Measurements from ENCODE around the gene GREM1.

Gene GREM1

DNA sequence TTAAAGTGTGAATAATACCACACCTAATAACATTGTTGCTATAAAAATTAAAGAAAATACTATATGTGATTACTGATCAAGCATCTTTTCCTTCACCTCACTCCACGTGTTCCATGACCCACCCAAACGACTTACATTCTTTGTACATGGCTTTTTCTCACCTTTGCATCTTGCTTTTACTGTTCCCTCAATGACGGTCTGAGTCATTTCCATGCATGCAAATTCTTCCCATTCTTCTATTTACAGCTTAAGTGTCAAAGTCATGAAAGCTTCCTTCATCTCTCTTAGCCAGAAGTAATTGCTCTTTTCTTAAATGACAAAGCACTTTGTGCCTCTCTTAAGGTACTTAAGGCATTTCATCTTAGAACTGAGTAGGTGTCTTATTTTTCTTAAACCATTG lies 64.0 kb downstream of the GREM1 start:
- no peak for DNase-seq (ENCODE audit: low read depth in 2 of 2, low spot score in 1 of 2)

DNA sequence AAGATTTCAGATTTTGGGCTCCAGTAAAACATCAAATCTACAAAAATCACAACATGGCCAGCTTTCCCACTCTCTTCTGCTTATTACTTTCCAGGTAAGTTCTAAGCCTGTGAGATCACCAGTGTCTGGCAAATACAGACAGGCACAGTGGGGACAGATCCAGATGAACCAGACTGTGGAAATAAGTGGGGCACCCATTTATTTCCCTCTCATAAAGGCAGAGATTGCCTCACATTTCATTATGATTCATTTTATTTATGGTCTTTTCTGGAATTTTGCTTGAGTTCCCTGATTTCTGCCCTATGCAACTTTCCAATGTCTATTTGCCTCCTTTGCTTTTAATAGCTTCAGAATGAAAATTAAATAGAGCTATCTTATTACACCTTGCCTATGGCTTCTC lies 66.8 kb downstream of the GREM1 start:
- no peak for DNase-seq (ENCODE audit: low read depth in 2 of 2, low spot score in 1 of 2)

DNA sequence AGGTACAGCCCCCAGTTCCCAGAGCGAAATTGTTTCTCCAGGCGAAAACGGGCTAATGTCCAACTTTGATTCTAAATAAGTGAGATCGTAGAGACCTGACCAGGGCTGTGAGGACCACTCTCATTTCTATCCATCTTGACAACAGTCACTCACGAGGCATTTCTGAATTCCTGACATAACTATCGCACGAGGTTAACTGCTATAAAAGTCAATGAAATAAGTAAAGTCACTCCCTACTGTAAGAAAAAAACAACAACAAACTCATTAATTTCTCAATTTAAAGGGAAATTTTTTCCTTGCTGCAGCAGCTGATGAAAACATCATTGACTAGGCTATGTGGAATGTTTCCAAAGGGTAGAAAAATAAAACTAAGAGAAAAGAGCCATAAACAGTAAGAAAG lies 69.1 kb downstream of the GREM1 start:
- DNase-seq (ENCODE audit: low read depth in 2 of 2, low spot score in 1 of 2), result no peak

DNA sequence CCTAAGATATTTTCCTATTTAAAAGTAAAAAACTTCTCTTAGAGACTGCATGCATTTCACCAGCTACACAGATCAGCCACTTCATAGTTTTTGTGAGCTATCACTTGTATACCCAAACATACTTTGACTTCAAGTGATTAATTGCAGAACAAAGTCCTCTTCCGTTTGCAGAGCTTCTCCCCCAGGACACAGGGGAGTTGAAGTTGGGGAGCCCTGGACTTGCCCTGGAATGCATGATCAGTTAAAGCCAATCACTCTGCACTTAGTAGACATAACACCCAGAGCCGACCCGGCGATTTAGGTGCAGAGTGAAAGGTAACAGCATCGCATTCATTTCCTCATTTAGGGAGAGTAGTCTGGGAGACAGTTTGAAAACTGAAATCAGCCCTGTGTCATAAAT lies 70.1 kb downstream of the GREM1 start:
- no peak for DNase-seq (ENCODE audit: low read depth in 2 of 2, low spot score in 1 of 2)

DNA sequence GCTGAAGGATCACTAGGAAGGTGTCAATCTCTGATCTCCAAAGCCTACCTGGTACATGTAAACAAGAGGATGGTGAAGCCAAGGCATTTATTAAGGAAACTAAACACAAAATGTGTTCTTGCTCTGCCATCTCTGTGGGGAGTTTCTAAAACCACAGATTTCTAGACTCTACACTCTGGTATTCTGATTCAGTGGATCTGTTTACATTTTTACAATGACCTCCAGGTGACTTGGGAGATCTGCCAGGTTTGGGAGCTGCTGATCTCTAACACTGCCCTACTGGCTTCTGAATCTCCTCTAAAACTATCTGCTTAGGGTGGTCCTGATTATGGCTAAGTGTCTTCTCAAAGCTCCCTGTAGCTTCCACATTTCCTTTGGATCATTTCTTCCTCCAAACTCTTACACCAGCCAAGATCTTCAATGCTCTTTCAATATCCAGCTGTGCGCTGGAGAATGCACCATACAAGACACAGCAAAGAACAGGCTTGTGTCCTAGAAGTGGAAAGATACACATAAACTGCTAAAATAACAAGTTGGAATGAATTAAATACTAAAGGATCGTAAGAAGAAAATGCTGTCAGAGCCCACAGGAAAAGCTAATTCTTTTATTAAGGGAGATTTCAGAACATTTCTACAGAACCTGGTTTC lies 72.7 kb downstream of the GREM1 start:
- no peak for DNase-seq (ENCODE audit: low read depth in 2 of 2, low spot score in 1 of 2)

DNA sequence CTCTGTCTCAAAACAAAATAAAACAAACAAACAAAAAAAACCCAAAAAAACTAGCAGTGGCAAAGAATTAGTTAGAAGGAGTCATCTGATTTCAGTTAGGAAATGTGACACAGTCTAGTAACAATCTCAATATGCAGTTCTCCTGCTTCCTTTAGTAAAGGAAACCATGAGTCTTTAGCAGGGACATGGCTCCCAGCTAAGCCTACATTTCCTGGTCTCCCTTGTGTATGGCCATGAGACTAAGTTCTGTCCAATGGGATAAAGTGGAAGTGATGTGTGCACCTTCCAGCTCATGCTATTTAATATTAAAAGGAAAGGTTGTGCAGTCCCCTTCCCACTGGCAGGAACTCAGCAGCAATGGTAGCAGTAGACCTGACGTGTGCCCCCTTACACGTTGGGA lies 74.6 kb downstream of the GREM1 start:
- no peak for DNase-seq (ENCODE audit: low read depth in 2 of 2, low spot score in 1 of 2)

All from stimulated activated CD8-positive, alpha-beta memory T cell treated with anti-CD3 and anti-CD28 coated beads, Interleukin-4, amount 100 ng/mL, for 4 hours (primary cell).